Stimulated activated naive CD4-positive, alpha-beta T cell (primary cell): ENCODE data around the gene RS1.

ENCODE experiments used
- DNase-seq, 6 experiments: peaks; one replicate each; lab custom pipeline; 2025; lab: John Stamatoyannopoulos, UW

Gene RS1

DNA sequence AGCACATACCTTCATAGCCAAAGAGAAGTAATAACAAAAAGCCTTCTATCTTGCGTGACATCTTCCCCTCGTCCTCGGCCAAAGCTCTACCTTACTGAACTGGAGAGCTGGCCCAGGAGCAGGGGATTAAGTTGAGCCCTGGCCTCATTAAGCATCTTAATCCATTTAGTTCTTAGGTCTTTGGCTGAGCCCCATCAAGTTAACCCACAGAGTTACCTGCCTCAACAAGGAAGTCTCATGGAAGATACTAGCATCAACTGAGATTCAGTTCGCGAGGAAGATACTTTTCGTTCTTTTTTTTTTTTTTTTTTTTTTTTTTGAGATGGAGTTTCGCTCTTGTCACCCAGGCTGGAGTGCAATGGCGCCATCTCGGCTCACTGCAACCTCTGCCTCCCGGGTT is at the start of gene RS1:
Gene RS1 (minus strand): TSS at position 101 of the 400 bp plus-strand sequence. CDS start 40 bp downstream, at position 61.
- DNase-seq, result no peak

DNA sequence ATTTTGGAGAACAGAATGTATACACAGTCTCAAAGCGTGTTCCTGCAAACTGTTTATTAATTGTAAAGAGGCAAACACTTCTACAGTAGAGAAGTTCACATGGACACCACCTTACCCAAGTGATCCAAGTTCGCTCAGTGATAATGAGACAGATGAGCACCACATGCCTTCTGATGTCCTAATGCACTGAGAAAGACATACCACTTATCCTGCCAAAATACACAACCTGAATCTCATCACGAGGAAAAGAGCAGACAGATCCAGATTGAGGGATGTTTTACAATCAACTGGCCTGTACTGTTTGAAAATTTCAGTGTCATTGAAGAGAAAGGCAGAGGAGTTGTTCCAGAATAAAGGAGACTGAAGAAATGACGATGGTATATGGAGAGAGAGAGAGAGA is 47.9 kb upstream of the RS1 start:
- no peak for DNase-seq

DNA sequence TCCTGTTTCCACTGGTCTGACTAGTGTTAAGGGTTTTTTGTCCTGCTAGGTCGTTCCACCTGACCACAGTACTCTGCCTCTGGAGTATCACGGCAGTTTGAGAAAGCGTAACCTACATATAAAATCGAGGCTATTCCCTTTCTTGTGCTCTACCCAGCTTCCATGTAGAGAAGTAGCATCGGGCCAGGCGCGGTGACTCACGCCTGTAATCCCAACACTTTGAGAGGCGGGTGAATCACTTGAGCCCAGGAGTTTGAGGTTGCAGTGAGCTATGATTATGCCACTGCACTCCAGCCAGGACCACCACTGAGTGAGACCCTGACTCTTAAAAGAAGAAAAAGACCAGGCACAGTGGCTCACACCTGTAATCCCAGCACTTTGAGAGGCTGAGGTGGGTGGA is 43.0 kb upstream of the RS1 start:
- DNase-seq, result no peak

DNA sequence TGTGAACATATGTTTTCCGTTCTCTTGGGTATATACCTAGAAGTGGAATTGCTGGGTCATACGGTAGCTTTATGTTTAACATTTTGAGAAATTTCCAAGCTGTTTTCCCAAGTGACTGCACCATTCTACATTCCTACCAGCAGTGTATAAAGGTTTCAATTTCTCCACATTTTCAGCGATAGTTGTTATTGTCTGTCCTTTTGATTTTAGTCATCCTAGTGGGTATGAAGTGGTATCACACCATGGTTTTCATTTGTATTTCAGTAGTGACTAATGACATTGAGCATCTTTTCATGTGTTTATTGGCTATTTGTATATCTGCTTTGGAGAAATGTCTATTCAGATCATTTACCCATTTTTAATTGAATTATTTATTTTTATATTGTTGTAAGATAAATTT is 37.9 kb upstream of the RS1 start:
- no peak for DNase-seq

DNA sequence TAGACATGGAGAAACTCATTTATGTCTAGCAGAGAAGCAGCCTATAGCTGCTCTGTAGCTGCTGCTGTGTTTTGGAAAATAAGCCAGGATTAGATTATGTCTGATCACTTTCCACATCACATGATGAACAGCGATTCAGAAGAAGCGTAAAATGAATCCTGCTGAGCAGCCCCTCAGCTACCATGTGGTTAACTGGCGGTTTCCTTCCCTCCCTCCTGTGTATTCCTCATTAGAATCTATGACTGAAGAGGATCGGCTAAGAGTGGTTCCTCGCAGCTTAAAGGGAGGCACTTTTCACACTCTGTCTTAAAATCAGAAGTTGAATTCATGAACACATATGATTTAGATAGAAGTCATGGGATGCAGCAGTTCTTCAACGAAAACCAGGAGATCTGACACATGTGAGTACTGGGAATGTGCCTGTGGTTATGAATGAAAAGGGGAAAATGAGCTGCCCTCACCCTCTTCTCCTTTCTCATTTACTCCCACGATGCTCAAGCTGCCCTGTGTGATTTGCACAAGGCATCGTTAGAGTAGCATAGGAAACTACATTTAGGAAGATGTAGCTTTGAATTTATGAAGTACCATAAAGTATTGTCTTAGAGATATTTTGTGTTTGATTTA is 35.6 kb upstream of the RS1 start, which contains the start of gene PPEF1:
Gene PPEF1 (plus strand): TSS at position 220 of the 624 bp plus-strand sequence. CDS start 136 bp downstream, at position 356.
- DNase-seq, result no peak

DNA sequence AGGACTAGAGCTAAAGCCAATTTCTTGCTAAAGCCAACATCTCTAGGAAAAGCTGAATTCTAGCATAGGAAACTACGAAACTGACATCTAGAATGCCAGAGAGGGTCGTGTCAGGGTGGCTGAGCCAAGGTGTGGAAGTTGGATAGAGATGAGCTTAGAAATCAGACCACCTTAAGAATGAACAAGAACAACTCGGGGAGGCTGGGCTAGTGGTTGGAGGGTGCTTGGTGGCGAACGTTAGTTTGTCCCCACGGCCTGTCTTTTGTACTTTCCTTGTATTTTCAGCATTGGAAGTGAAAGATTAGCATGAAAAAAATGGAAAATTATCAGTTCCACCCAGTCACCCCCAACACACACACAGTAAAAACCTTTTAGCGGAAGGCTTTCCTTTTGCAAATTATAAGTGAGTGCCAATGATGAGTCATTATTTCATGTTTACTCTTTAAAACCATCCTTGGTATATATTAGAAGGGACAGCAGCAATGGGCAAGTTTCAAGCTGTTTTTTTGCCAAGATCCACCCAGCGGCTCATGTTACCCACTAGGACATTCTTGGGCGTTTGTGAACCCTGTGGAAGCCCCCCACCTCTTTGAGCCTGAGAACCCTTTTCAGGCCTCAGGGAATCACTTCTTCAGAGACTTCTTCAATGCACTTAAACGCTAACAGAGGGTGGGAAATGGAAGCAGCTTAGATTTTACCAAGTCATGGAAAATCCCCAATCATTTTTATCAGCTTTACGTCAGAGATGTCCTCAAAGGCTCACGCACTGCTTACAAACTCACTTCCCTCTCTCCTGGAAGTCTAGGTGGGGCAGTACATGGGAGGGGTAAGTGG is 30.7 kb upstream of the RS1 start:
- no peak for DNase-seq

DNA sequence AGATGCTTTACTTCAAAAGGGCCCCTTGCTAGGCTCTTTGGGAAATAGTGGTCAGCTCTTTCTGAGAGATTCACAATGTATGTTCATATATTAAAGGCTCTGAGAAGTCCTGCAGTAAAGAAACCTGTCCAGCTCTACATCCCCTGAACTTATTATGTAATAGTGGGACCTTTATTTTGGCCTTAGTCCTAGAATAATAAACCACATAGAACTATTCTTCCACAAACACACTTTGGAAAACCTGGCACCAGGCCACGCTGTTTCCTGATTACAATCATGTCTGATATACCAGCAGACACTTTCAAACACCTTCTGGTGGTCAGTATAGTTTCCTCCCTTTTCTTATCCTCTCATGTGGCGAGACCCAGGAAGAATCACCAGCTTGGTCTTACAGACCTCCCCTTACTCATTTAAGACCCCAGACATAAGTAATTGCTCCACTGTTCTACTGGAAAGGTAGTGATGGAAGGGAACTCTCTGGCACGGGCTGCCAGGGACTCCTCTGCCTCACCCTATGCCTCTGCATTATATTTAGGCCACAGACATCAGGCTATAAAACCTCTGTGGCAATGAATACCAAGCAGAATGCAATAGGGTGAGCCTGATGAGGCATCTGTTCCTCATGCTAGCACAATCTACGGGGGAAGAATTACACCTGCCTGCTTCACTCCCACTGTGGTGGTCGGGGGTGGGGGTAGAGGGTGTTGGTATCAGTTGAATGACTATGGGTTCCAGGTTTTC is 29.9 kb upstream of the RS1 start:
- no peak for DNase-seq

DNA sequence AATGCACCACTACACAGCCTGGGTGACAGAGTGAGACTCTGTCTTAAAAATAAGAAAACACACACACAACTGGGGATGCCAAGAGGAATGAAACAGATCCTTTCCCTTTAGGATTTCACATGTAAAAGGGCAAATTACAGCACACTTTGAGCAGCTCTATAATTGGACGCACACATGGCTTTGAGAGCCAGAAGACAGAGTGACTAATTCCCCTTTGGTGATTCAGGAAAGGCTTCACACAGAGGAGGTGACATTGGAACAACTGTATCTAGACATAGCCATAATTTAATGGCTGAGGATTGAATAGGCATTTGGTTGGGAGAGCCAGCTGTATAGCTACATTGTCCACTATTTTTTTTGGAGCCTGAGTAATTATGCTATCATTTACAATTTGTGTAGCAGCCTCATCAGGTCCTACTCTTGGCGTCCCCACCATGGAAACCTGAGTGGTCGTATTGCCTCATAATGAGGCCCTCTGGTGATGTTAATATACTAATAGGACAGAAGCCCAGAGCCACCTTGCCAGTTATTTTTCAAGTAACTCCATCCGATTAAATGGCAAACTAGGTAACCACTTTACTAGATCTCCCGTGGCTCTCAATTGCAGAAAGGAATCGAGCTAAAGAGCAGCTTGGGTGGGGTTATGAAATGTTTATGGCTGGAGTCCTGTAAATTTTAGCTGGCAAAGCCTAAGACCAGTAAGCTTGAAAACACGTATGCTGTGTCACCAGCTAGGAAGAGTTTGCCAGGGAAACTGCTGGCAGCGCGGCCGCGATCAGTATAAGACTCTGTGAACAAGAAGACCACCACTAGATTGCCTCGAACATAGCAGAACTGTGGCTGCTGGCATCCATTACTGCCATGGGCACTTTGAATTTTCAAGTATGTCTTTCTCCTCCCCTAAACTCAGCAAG is 27.1 kb upstream of the RS1 start:
- no peak for DNase-seq

DNA sequence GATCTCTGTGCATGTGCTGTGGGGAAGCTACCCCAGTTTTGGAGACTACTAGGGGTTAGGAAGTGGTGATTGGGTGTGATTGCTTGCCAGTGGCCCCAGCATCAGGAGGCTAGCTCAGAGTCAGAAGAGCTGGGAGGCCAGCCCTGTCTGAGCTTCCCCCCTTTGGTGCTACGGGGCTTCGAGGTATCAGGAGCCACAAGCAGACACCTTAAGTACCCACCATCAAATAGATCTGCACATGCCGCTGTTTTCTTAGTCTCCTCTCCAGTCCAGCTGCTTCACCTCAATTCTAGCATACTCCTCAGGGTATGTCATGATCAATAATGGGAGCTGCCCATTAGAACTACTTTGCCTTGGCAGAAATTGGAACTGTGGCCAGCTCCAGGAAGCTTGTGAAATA is 24.7 kb upstream of the RS1 start:
- DNase-seq, result no peak

DNA sequence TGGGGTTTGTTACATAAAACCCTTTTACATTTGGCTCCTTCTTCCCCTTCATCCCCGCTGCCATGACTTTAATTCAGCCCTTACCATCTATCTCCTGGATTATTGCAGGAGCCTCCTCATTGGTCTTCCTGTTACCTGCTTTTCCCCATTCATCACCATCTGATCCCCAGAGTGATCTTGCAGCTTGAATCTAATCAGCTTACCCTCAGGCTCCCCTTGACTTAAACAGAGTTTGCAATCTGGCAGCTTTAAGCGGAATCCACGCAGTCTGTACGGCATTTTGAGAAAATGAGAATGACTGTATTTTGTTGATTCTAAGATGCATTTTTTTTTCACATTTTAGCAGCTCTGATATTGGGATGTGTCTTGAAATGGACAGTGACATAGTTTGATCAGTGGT is 20.6 kb upstream of the RS1 start:
- no peak for DNase-seq

DNA sequence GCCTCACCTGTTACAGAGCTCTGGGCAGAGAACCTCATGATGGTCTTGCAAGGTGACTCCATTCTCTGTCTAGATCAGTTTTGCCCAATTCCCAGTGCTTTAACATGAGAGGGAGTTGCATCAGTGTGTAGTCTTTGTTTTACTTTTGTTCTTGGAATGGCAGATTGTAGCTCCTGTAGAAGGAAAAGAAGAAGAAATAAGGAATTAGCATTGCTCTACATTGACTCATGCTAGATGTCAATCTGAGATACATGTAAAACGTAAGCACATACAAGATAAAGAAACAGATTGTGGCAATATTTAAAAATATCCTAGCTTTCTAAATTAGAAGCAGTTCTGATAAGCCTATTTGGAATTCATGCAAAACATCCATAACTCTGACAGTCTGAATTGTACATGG is 19.5 kb upstream of the RS1 start:
- no peak for DNase-seq

DNA sequence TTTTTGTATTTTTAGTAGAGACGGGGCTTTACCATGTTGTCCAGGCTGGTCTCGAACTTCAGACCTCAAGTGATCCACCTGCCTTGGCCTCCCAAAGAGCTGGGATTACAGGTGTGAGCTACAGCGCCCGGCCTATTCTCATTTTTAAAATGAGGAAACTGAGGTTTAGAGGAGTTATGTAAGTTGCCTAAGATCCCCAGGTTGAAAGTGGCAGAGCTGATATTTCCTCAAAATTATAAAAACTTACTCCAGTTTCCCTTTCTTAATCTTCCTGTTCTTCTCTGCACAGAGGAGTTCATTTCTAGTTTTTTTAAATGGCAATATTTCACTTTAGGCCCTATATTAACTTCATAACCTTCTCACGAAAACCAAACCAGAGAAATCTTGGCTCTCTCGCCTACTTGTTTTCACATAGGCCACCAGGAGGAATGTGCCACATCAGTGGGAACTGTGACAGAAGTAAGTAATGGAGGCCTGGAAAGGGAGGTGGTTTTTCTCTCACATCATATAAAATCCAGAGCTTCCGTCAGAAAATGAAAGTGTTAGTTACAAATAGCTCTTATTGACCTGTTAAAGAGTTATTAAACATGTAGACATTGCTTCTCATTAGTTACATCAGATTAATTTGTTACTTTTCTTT is 16.1 kb upstream of the RS1 start:
- DNase-seq, result no peak

DNA sequence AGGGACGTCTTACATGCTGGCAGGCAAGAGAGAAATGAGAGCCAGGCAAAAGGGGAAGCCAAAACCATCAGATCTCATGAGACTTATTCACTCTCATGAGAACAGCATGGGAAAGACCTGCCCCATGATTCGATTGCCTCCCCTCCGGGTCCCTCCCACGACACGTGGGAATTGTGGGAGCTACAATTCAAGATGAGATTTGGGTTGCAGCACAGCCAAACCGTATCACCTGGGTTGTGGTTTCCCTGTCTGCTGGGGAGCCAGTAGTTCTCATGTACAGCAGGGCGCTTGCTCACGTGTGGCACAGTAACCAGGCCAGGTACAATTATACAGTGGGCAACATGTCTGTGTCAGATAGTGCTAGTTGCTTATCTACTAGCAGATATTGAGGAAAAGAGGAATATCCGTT is 11.1 kb upstream of the RS1 start:
- DNase-seq, result no peak

DNA sequence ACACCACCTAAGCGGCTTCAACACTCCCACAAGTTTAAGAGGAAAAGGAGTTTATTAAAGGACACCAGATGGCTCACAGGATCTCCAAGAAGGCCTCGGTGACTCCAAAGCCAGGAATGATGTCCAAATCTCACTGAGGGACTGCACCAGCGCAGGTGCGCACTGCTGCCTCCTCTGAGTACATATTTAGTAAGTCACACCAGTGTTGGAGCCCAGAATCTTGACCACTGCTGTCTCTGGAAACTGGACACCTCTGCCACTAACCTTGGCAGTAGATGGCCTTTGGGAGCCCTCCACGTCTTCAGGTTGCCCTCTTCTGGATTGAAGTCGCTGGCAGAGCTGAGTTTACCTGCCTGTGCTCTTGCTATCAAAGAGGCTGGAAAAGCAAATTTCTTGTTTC is 10.1 kb upstream of the RS1 start:
- DNase-seq, result no peak

DNA sequence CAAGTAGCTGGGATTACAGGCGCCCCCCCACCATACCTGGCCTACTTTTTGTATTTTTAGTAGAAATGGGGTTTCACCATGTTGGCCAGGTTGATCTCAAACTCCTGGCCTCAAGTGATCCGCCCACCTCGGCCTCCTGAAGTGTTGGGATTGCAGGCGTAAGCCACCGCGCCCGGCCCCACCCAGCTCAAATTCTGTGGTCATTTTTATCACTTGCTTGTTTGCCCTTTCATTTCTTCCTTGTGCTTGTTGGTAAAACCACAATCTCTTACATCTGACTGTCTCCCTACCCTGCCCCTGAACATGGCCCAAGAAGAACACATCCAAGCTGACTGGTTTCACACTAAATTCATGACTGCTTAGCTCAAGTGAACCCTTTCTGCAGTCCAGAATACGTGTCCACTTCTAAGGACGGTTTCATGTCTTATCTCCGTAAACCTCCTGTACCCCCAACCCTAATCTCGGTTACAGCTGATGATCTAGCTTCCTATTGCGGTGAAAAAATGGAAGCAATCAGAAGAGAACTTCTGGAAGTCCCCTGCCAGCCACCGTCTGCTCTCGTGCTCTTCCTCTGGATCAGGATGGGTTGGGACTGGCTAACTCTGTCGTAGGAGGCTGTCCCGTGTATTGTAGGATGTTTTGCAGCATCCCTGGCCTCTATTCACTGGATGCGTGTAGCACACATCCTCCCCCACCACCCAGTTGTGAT is 5.4 kb upstream of the RS1 start:
- DNase-seq, result no peak

DNA sequence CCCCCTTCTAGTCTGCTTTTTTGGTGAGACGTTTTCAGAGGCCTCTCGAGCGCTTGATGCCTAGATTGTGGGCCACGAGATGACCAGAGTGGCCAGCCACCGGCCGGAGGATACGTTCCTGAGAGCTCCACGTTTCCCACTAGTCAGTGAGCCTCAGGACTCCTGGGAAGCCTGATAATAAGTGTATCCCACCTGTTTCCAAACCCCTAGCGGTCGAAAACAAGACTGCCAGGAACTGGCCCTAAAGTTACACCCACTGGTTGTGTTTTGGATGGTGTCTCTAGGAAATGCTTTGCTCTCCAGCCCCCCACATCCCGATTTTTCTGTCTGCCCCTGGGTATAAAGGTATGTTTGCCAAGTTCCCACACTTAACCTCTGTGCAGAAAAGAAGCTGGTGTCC is 4.6 kb upstream of the RS1 start:
- no peak for DNase-seq

DNA sequence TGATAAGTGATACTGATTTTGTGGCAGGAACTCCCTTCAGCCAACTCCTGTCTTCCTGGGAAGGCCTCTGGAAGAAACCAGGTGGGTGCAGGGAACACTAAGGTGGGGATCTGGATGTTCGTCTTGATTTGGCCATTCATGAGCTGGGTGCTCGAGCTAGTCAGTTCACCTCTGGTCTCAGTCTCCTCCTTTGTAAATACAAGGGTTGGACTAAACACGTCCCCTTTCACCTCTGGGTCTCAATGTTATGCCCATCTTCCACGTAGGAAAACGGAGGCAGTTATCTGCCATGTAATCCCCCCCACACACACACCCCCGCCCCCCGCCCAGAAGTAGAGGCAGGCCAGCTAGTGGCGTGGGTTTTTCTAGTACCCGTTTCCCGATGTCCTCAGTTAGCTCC is 4.1 kb upstream of the RS1 start:
- DNase-seq, result no peak

DNA sequence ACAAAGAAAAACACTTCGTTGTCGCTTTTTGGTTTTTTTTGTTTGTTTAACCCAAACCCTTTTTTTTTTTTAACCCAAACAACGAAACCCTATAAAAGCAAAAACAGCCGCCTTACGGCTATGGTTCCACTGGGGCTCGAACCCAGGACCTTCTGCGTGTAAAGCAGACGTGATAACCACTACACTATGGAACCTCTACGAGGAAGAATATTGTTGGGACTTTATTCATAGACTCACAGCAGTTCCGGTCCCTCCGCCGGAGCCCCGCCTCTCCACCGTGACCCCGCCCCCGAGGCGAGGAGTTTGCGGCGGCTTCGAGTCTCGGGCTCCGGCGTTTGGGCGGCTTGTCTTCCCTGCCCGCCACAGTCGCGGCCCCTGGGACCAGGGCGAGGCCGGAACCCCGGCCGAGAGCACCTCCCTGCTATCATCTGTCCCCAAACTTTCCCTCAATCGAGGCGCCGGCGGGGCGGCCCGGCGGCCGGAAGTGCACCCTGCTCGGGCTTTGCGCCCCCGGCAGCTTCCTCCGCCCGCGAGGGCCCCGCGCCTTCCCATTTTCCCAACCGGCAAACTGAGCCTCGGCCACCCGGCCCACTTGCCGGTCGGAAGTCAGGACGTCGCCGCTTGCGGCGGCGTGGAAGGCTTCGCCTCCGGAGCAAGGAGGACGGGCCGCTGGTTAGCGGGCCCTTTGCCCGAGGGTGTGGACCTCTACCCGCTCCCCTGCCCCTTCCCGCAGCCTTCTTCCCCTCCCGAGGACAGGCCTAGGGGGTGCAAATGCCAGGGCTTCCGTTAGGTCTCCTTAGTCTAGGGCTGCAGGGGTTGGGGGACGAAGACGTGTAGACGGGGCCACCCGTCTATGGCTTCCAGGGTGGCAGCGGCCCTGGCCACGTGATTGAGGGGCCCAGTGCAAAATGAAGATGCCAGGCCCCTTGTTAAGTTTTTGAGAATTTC is 3.2 kb upstream of the RS1 start:
- DNase-seq, result peak; percentile 69 to 91 (median 76)

DNA sequence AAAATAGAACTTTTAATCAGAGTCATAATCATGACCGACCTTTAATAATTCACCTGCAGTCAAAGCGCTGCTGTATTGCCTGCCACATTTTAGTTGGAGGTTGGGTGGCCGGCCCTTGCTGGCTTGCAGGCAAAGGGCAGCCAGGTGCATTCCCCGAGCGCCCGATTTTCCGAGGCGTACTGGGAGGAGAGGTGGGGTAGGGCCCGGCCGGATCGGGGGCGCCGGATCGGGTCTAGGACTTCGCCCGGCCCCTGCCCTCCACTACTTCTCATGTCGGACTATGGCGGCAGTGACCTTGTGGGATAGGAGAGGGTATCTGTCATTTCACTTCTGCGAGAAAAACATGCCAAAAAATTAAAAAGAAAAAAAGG is 2.5 kb upstream of the RS1 start:
- DNase-seq, result peak in 3 of 6 experiments; percentile 1 to 28 (median 23)
